Right lobe of liver (tissue), 4 donors: ENCODE data around the gene REEP2.

Experiments
- POLR2A ChIP-seq: fragments of 450-650 bp; IDR thresholded peaks from one replicate; pipeline ENCODE4 v1.6.1; 2017; ENCODE audit warnings: antibody characterized with exemption, mild to moderate bottlenecking
- TF ChIP-seq, protein P1 (sequence below), 4 donors: fragments of 200-600 bp in 3 of 4; fragments of 450-650 bp in 1 of 4; IDR thresholded peaks; one replicate each; pipeline versions ENCODE4 v1.5.1 to v1.8.0; 2016 to 2022; ENCODE audit warnings: antibody characterized with exemption in 4 of 4, mild to moderate bottlenecking in 2 of 4
- donor health status: DM: no; HTN: no; CAD: no.
- donor health status: DM: no; HTN: no; CAD: no.
- donor health status: DM: no; HTN: yes; CAD: no.

DNA sequence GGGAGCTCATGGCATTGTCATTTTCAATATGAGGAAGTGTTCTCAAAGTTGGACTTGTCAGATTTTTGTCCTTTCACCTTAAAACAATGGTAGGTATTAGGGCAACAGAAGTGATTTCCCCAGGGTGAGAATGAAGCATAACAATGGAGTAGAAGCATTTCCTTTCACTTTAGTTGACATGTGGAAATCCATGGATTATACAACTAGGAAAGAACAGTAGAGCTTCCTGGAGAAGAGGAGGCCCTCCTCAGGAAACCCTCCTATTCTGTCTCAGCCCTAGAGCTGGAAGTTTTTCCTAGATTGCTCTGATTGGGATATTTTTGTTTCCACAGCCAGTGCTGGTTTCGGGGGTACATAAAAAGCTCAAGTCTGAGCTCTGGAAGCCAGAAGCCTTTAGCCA, 13.8 kb upstream of the REEP2 start:
- TF ChIP-seq POLR2A = no peak
- TF ChIP-seq, protein P1, sequence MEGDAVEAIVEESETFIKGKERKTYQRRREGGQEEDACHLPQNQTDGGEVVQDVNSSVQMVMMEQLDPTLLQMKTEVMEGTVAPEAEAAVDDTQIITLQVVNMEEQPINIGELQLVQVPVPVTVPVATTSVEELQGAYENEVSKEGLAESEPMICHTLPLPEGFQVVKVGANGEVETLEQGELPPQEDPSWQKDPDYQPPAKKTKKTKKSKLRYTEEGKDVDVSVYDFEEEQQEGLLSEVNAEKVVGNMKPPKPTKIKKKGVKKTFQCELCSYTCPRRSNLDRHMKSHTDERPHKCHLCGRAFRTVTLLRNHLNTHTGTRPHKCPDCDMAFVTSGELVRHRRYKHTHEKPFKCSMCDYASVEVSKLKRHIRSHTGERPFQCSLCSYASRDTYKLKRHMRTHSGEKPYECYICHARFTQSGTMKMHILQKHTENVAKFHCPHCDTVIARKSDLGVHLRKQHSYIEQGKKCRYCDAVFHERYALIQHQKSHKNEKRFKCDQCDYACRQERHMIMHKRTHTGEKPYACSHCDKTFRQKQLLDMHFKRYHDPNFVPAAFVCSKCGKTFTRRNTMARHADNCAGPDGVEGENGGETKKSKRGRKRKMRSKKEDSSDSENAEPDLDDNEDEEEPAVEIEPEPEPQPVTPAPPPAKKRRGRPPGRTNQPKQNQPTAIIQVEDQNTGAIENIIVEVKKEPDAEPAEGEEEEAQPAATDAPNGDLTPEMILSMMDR (IDR thresholded peaks at IDR 0.05) = no peak
